ENCODE results near the gene GJB5. TPM values are rescaled to one million over a fixed set of nuclear protein-coding genes. Genes with fewer than 3 reads are reported as not detected.

The GJB5 gene
- total RNA-seq, 1 experiment from 2014 or later, result not detected

GRCh38 chr1:34795916-34796315 is 41.1 kb downstream of the GJB5 start:
- intact Hi-C loops (cut with micrococcal nuclease; ENCODE audit: unreplicated experiment), result no loop called here
- H3K27ac Mint-ChIP-seq (ENCODE audit: unreplicated experiment), result no peak overlapping the region
- no TSS peak for BruUV-seq (replicated peaks)
- H3K4me3 Mint-ChIP-seq (ENCODE audit: unreplicated experiment), result no peak overlapping the region
- ChIA-PET CTCF (no interaction called here), POLR2A (no interaction called here)
- DNase-seq, result no peak
- no peaks in the 10 kb centered on the region for H3K9me3 ChIP-seq
- H3K4me1 ChIP-seq, result no peaks in the 10 kb centered on the region
- no peaks in the 10 kb centered on the region for H3K36me3 Mint-ChIP-seq (ENCODE audit: insufficient read depth, unreplicated experiment)
- TF ChIP-seq, protein P1, sequence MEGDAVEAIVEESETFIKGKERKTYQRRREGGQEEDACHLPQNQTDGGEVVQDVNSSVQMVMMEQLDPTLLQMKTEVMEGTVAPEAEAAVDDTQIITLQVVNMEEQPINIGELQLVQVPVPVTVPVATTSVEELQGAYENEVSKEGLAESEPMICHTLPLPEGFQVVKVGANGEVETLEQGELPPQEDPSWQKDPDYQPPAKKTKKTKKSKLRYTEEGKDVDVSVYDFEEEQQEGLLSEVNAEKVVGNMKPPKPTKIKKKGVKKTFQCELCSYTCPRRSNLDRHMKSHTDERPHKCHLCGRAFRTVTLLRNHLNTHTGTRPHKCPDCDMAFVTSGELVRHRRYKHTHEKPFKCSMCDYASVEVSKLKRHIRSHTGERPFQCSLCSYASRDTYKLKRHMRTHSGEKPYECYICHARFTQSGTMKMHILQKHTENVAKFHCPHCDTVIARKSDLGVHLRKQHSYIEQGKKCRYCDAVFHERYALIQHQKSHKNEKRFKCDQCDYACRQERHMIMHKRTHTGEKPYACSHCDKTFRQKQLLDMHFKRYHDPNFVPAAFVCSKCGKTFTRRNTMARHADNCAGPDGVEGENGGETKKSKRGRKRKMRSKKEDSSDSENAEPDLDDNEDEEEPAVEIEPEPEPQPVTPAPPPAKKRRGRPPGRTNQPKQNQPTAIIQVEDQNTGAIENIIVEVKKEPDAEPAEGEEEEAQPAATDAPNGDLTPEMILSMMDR (IDR thresholded peaks at IDR 0.05; ENCODE audit: insufficient read depth in 1 of 2, low read depth in 1 of 2, low read length in 1 of 2, severe bottlenecking in 1 of 2, unreplicated experiment in 1 of 2), result no peak
- no peaks in the 10 kb centered on the region for H3K9me3 Mint-ChIP-seq (ENCODE audit: unreplicated experiment)
- no peaks in the 10 kb centered on the region; the same call in 1 of the 2 replicates for H3K27me3 ChIP-seq (replicated peaks; ENCODE audit: control insufficient read depth, insufficient read depth, low read length)
- no peaks in the 10 kb centered on the region for H3K4me1 Mint-ChIP-seq (ENCODE audit: low read depth, unreplicated experiment)
- H3K36me3 ChIP-seq (ENCODE audit: control insufficient read depth, insufficient read depth, low read length), result no peaks in the 10 kb centered on the region
- H3K27me3 Mint-ChIP-seq (ENCODE audit: insufficient read depth, unreplicated experiment), result no peaks in the 10 kb centered on the region
- no peak overlapping the region for H3K4me3 ChIP-seq (ENCODE audit: low read depth, low read length)

DNA sequence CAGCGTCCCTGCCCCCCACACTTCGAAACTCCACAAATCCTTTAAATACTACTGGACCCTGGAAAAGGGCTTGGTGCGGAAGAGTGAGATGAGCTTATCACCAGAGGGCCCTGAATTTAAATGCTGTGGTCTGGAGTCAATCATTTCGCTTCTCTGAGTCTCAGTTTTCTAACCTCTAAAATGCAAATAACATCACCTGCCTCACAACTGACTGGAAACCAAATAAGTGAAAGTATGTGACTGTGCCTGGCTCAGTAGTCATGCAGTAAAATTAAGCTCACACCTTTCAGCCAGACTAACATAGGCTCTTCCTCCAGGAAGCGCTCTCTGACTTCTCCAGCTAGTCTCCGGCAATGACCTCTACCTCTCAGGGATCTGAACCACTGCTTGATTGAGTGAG is 42.1 kb downstream of the GJB5 start:
- CTCF ChIA-PET, result no interaction called here
- Mint-ChIP-seq H3K4me3 (ENCODE audit: unreplicated experiment) (no peak overlapping the region), H3K27ac (ENCODE audit: unreplicated experiment) (no peak overlapping the region), H3K36me3 (ENCODE audit: insufficient read depth, unreplicated experiment) (no peaks in the 10 kb centered on the region), H3K27me3 (ENCODE audit: insufficient read depth, unreplicated experiment) (no peaks in the 10 kb centered on the region), H3K9me3 (ENCODE audit: unreplicated experiment) (no peaks in the 10 kb centered on the region), H3K4me1 (ENCODE audit: low read depth, unreplicated experiment) (no peaks in the 10 kb centered on the region)
- no peak for DNase-seq
- H3K4me3 ChIP-seq (ENCODE audit: low read depth, low read length), result no peak overlapping the region
- POLR2A ChIA-PET, result no interaction called here
- TF ChIP-seq, protein P1 (IDR thresholded peaks at IDR 0.05; ENCODE audit: insufficient read depth in 1 of 2, low read depth in 1 of 2, low read length in 1 of 2, severe bottlenecking in 1 of 2, unreplicated experiment in 1 of 2), result no peak
- no peaks in the 10 kb centered on the region; the same call in 1 of the 2 replicates for H3K27me3 ChIP-seq (replicated peaks; ENCODE audit: control insufficient read depth, insufficient read depth, low read length)
- intact Hi-C loops (cut with micrococcal nuclease; ENCODE audit: unreplicated experiment), result no loop called here
- H3K9me3 ChIP-seq, result no peaks in the 10 kb centered on the region
- H3K4me1 ChIP-seq, result no peaks in the 10 kb centered on the region
- no TSS peak for BruUV-seq (replicated peaks)
- H3K36me3 ChIP-seq (ENCODE audit: control insufficient read depth, insufficient read depth, low read length), result no peaks in the 10 kb centered on the region

GRCh38 chr1:34800214-34800613 is 45.4 kb downstream of the GJB5 start:
- Mint-ChIP-seq H3K4me1 (ENCODE audit: low read depth, unreplicated experiment) (no peaks in the 10 kb centered on the region), H3K36me3 (ENCODE audit: insufficient read depth, unreplicated experiment) (no peaks in the 10 kb centered on the region), H3K27me3 (ENCODE audit: insufficient read depth, unreplicated experiment) (no peaks in the 10 kb centered on the region), H3K27ac (ENCODE audit: unreplicated experiment) (no peak overlapping the region), H3K9me3 (ENCODE audit: unreplicated experiment) (peaks cover 9% of the 10 kb centered on the region), H3K4me3 (ENCODE audit: unreplicated experiment) (no peak overlapping the region)
- Histone ChIP-seq H3K9me3 (no peaks in the 10 kb centered on the region), H3K36me3 (ENCODE audit: control insufficient read depth, insufficient read depth, low read length) (no peaks in the 10 kb centered on the region), H3K27me3 (replicated peaks; ENCODE audit: control insufficient read depth, insufficient read depth, low read length) (no peaks in the 10 kb centered on the region; the same call in 1 of the 2 replicates), H3K4me3 (ENCODE audit: low read depth, low read length) (no peak overlapping the region), H3K4me1 (no peaks in the 10 kb centered on the region)
- no TSS peak for BruUV-seq (replicated peaks)
- intact Hi-C loops (cut with micrococcal nuclease; ENCODE audit: unreplicated experiment), result no loop called here
- TF ChIP-seq, protein P1 (IDR thresholded peaks at IDR 0.05; ENCODE audit: insufficient read depth in 1 of 2, low read depth in 1 of 2, low read length in 1 of 2, severe bottlenecking in 1 of 2, unreplicated experiment in 1 of 2), result no peak
- ChIA-PET CTCF (no interaction called here), POLR2A (no interaction called here)
- DNase-seq, result no peak

Data from Caco-2 (cell line).